Stimulated activated CD4-positive, alpha-beta T cell treated with anti-CD3 and anti-CD28 coated beads, Interleukin-15, amount 100 ng/mL, for 24 hours (primary cell): ENCODE results near the gene HDLBP.

Experiments
- DNase-seq: peaks from one replicate; pipeline ENCODE4 v3.0.0-alpha.2; 2020

The HDLBP gene

GRCh38 chr2:241249654-241250053 lies 65.8 kb downstream of the HDLBP start:
- DNase-seq: no peak

GRCh38 chr2:241248897-241249296 lies 66.6 kb downstream of the HDLBP start:
- DNase-seq: no peak

GRCh38 chr2:241248289-241248688 lies 67.2 kb downstream of the HDLBP start:
- no peak for DNase-seq

- DNase-seq: no peak
Observed at GRCh38 chr2:241244368-241244767, 71.1 kb downstream of the HDLBP start.

GRCh38 chr2:241242306-241242705 lies 73.2 kb downstream of the HDLBP start:
- DNase-seq: no peak

GRCh38 chr2:241241669-241242068 lies 73.8 kb downstream of the HDLBP start:
- no peak for DNase-seq

GRCh38 chr2:241240320-241241004 lies 75.0 kb downstream of the HDLBP start:
- no peak for DNase-seq

- no peak for DNase-seq
Observed at GRCh38 chr2:241239552-241240202, 75.8 kb downstream of the HDLBP start.

GRCh38 chr2:241238693-241239198 lies 76.7 kb downstream of the HDLBP start:
- DNase-seq: no peak

GRCh38 chr2:241237949-241238371 lies 77.5 kb downstream of the HDLBP start:
- no peak for DNase-seq

- no peak for DNase-seq
Observed at GRCh38 chr2:241237047-241237446, 78.4 kb downstream of the HDLBP start.

GRCh38 chr2:241235859-241236593 lies 79.4 kb downstream of the HDLBP start:
- DNase-seq: no peak

GRCh38 chr2:241234962-241235740 lies 80.3 kb downstream of the HDLBP start:
- DNase-seq: no peak

GRCh38 chr2:241234066-241234790 lies 81.2 kb downstream of the HDLBP start:
- DNase-seq: no peak

- no peak for DNase-seq
Observed at GRCh38 chr2:241232736-241233575, 82.5 kb downstream of the HDLBP start.

GRCh38 chr2:241230435-241230834 lies 85.0 kb downstream of the HDLBP start:
- no peak for DNase-seq

GRCh38 chr2:241229563-241230401 lies 85.7 kb downstream of the HDLBP start:
- no peak for DNase-seq

- no peak for DNase-seq
Observed at GRCh38 chr2:241228860-241229516, 86.5 kb downstream of the HDLBP start.

- no peak for DNase-seq
Observed at GRCh38 chr2:241228081-241228859, 87.2 kb downstream of the HDLBP start.
